SH-SY5Y (cell line): ENCODE data around the gene TMEM43.

ENCODE experiments used
- GATA2 ChIP-seq: IDR thresholded peaks from 2 replicates; pipeline ENCODE4 v1.6.1; 2011; ENCODE audit warnings: mild to moderate bottlenecking, low read depth, low read length
- GATA3 ChIP-seq: IDR thresholded peaks from 2 replicates; pipeline ENCODE4 v1.6.1; 2011; ENCODE audit warnings: low read depth, mild to moderate bottlenecking, low read length, moderate library complexity

DNA sequence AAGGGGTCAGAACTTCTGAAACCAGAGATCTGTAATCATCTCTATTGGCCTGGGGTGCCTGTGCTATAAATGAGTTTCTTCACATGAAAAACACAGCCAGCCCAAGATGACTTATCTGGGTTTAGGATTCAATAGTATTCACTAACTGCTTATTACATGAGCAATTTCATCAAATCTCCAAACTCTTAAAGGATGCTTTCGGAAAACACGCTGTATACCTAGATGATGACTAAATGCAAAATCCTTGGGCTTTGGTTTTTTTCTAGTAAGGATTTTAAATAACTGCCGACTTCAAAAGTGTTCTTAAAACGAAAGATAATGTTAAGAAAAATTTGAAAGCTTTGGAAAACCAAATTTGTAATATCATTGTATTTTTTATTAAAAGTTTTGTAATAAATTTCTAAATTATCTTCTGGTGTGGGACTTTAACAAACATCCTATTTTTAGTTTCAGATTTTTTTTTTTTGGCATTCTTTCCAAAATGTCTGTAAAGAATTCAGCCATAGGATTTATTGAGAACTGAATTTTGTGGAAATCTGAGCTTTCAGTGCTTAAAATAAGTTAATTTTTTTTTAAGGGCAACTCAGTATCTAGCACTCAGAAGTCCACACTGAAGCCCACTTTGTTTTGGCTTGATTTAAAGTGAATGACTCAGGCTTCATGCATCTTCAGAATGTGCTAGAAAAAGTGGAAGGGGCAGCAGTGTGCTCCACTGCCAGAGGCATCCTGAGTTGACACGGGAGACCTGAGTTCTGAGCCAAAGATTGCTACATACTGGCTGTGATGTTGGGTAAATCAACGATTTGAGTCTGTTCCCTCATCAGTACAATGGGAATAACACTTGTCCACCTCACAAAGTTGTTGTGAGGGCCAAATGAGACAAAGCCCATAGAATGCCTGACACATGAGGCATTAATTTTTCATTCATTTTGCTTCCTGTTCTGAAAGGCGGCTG lies 18.7 kb downstream of the TMEM43 start:
- TF ChIP-seq GATA3 = no peak
- TF ChIP-seq GATA2 = no peak
